Measurements from ENCODE around the gene NSUN6.

GRCh38 chr10:18611168-18611567, 40.2 kb downstream of the NSUN6 start:
- TF ChIP-seq, protein P1, sequence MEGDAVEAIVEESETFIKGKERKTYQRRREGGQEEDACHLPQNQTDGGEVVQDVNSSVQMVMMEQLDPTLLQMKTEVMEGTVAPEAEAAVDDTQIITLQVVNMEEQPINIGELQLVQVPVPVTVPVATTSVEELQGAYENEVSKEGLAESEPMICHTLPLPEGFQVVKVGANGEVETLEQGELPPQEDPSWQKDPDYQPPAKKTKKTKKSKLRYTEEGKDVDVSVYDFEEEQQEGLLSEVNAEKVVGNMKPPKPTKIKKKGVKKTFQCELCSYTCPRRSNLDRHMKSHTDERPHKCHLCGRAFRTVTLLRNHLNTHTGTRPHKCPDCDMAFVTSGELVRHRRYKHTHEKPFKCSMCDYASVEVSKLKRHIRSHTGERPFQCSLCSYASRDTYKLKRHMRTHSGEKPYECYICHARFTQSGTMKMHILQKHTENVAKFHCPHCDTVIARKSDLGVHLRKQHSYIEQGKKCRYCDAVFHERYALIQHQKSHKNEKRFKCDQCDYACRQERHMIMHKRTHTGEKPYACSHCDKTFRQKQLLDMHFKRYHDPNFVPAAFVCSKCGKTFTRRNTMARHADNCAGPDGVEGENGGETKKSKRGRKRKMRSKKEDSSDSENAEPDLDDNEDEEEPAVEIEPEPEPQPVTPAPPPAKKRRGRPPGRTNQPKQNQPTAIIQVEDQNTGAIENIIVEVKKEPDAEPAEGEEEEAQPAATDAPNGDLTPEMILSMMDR (IDR thresholded peaks at IDR 0.05): no peak
- TF ChIP-seq POLR2A (IDR thresholded peaks at IDR 0.05; ENCODE audit: low read depth): no peak
